ENCODE measurements around the gene TUBB3.
"Not testable (repeated sequence)": the region's sequence is repeated elsewhere in the genome, so short reads cannot be mapped to it uniquely, and the experiment has no call there.

TUBB3 gene

GRCh38 chr16:89902980-89903379, 20.2 kb upstream of the TUBB3 start:
- no peak for DNase-seq

GRCh38 chr16:89903908-89904515, 19.1 kb upstream of the TUBB3 start:
- DNase-seq, result no peak

GRCh38 chr16:89904606-89905510, 18.3 kb upstream of the TUBB3 start:
- DNase-seq, result no peak

- no peak for DNase-seq
These were observed 17.5 kb upstream of the TUBB3 start for GRCh38 chr16:89905511-89906139.

- no peak for DNase-seq
These were observed 16.8 kb upstream of the TUBB3 start for GRCh38 chr16:89906140-89907025.

- no peak for DNase-seq
These were observed 15.9 kb upstream of the TUBB3 start for GRCh38 chr16:89907055-89907814.

- no peak for DNase-seq
These were observed 14.9 kb upstream of the TUBB3 start for GRCh38 chr16:89908236-89908635.

- peak; percentile 85 to 94 (median 90) for DNase-seq
These were observed 13.1 kb upstream of the TUBB3 start for GRCh38 chr16:89909777-89910716.

GRCh38 chr16:89910717-89911354, 12.3 kb upstream of the TUBB3 start:
- DNase-seq, result peak in 1 of 4 experiments; percentile 1

- no peak for DNase-seq
These were observed 11.8 kb upstream of the TUBB3 start for GRCh38 chr16:89911375-89911774.

GRCh38 chr16:89912143-89912542, 11.0 kb upstream of the TUBB3 start:
- no peak for DNase-seq

GRCh38 chr16:89912627-89913026, 10.5 kb upstream of the TUBB3 start:
- no peak for DNase-seq

- DNase-seq, result no peak
These were observed 9.4 kb upstream of the TUBB3 start for GRCh38 chr16:89913408-89914387.

GRCh38 chr16:89914642-89915285, 8.4 kb upstream of the TUBB3 start:
- not testable (repeated sequence) for DNase-seq

- peak in 1 of 4 experiments; percentile 2 for DNase-seq
These were observed 7.6 kb upstream of the TUBB3 start for GRCh38 chr16:89915303-89916232.

- peak; percentile 76 to 94 (median 86) for DNase-seq
These were observed 5.2 kb upstream of the TUBB3 start for GRCh38 chr16:89917773-89918452.
